GM19351 (cell line): ENCODE data around the gene SMOC2.

Source experiments
- ATAC-seq: cut with Tn5 transposase; IDR thresholded peaks from one replicate; pipeline ENCODE4 v1.9.1; 2021; ENCODE audit warnings: mild to moderate bottlenecking, moderate library complexity; ENCODE audit not compliant: unreplicated experiment

The SMOC2 gene

DNA sequence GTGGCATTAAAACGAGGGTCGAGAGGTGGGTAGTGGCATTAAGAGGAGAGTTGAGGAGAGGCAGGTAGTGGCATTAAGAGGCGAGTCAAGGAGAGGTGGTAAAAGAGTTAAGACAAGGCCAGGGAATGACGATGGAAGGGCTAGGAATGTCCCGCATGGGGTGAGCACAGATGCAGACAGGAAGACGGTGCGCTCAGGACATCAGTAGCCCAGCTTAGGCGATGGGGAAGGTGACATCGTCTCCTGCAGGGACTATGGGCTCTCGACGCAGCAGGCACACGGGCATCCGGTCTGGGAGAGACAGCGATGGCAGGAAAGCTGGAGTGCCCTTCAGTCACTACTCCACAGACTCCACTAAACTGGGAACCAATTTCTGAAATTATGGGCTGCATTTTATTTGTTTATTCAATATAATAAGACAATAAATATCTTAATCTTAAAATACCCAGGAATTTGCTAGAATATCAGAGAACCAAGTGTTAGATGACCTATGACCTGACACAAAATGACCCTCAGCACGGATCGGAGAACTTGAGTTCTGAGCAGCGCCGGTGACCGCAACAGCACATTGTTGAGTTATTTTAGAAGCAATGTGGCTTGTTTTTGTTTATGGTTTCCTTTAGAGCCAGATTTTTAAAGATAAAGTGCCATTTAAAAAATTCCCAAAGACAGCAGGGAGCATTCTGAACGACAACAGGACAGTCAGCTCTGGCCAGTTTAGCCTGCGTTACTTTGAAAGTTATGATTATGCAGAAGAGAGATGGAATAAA, 177.7 kb downstream of the SMOC2 start:
- no peak for ATAC-seq

DNA sequence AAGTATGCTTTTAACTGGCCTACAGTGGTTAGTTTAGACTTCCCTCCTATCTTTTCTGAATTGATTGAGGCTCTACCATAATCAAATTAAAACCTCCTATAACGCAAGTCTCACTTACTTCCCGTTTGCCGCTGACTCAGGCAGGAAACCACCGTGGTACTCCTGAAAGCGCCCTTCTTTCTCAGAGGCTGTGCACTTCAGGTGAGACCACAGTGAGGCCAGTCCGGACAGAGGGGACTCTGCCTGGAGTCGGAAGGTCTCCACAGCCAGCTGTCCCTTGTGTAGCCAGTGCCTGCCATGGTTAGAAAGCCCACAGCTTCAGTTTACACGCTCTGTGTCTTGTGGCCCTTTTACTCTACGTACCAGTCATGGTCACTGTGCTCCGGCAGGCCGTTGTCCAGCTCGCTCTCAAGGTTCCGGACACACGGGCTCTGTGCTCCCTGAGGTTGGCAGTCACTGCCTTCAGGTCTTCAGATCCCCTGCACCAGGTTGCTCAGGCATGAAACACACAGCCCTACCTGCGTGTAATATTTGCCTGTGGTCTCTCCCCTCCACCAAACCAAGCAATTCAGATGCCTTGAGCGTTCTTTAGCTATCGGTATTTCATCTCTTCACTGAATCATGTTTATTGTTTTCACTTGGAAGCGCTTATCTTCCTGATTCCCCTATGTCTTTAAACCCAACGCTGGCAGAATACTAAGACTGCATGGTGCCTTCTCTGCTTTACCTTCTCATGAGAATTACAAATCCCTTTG, 178.8 kb downstream of the SMOC2 start:
- ATAC-seq, result no peak

GRCh38 chr6:168620578-168620977, 179.6 kb downstream of the SMOC2 start:
- ATAC-seq, result no peak

DNA sequence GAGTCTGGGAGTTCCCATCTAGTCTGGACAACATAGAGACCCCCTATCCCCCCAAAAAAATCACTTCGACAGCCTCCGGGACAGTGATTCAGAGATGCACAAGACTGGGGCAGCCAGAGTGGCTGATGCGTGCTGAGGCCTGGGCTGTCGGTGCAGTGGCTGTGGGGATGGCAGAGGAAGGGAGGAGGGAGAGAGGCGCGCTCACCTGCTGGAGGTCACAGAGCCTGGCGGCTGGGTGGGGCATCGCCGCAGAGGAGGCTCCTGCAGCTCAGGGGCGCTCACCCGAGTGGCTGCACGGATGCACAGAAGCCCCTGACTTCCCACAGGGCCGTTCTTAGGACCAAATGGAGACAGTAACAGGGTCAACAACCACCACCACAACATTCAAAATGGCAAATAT, 182.8 kb downstream of the SMOC2 start:
- ATAC-seq, result no peak

GRCh38 chr6:168624540-168624939, 183.6 kb downstream of the SMOC2 start:
- no peak for ATAC-seq

DNA sequence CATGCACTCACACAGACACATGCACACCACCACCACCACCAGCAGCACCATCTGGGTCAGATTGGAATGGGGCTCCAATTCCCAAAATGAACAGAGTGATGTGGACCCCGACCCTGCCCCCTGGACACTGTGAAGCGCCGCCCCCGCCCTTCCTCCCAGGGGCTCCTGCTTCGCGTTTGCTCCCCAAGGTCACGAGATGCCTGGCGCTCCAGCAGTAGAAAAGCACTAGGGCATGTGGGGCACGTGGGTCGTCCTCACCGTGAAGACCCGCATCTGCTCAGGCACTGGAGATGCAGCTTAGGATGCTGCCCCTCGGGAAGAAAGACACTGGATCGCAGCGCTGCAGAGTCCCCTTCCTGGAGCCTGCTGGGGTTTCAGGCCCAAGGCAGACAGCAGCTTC, 184.0 kb downstream of the SMOC2 start:
- no peak for ATAC-seq

DNA sequence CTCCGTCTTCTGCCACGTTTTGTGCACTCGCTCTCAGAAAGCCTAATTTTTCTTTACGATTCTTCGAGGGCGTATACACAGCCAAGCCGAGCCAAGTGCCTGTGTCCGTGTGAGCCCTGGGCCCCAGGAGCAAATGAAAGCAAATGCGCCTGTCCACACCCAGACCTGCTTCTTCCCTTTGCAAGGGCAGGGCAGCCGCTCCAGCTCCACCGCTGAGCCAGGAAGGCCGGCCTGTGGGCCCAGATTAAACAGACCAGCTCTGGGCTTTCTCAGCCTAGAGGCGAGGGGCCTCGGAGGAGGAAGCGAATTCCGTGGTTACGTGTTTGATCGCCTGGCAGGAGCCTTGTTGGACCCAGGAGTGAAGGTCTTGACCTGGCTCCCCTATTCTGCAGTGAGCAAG, 184.6 kb downstream of the SMOC2 start:
- no peak for ATAC-seq

GRCh38 chr6:168626046-168626602, 185.1 kb downstream of the SMOC2 start:
- ATAC-seq, result no peak

GRCh38 chr6:168627506-168628175, 186.7 kb downstream of the SMOC2 start:
- ATAC-seq, result no peak

DNA sequence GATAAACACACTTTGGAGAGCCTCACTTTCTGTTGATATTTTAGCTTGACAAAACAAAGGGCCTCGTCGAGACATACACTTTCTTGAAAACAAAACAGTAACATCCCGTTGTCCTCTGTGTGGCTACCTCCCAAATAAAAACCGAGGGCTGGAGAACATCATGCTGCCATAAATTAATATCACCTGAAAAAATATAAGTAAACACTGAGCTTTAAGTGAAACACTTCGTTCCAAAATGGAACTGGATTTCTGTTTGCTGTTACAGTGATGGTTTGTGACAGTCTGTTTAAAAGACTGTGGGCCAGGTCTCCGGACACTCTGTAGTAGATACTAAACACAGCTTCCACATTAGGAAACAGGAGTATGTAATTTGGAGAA, 187.2 kb downstream of the SMOC2 start:
- no peak for ATAC-seq

DNA sequence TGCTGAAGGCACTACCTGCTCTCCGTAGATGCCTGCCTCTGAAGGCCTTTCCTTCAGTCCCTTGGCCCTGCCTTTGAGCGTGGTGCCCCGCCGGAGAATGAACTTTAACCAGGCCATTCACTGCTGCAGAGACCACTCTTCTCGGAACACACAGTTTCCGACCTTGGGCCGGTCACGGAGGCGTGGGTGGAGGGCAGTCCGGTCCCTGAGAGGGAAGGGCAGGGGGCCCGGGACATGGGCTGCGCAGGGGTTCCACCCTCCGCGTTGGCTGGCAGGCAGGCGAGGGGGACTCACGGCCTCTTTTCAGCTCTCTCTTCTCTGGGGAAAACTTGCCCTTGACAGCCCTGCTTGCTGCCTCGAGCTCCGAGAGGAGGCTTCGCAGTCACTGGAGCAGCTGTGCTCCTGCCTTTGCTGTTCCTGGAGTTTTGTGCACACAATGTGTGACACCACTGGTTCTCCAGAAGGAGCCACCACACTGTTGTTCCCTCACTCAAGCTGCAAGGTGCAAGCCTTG, 187.8 kb downstream of the SMOC2 start:
- no peak for ATAC-seq

- ATAC-seq, result no peak
Measured at GRCh38 chr6:168631564-168631963, 190.6 kb downstream of the SMOC2 start.

GRCh38 chr6:168632694-168633093, 191.7 kb downstream of the SMOC2 start:
- no peak for ATAC-seq

DNA sequence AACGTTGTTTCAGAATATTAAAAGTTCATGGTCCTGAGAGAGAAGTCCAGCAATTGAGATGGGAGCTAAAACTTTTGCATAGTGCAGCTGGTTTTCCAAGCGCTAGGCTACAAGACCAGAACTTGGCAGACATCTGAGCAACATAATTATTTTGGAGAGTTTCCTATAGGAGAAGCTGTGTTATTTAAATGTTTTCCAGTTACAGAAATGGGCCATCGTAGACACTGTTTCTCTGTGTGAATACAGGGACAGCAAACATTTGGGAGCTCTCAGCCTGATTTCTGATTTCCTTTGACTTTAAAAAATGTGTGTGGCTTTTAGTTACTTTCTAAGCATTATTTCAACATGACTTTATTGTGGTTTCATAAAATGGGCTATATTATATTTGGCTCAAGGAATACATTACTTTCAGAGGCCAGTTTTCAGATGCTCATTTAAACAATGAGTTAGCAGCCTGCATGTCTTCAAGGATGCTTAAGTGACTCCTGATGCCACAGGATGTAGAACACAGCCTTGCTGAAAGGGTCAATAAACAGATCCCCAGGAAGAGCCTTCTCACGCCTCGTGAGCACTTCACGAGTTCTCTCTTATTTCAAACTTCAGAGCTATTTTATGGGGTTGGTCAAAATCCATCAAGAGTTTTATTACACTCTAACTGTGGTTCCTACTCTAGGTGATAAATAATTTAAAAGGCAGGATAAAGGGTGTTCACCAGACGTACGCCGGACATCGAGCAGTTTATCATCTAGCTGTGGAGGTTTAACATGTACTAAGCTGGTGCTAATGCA, 193.8 kb downstream of the SMOC2 start:
- no peak for ATAC-seq

DNA sequence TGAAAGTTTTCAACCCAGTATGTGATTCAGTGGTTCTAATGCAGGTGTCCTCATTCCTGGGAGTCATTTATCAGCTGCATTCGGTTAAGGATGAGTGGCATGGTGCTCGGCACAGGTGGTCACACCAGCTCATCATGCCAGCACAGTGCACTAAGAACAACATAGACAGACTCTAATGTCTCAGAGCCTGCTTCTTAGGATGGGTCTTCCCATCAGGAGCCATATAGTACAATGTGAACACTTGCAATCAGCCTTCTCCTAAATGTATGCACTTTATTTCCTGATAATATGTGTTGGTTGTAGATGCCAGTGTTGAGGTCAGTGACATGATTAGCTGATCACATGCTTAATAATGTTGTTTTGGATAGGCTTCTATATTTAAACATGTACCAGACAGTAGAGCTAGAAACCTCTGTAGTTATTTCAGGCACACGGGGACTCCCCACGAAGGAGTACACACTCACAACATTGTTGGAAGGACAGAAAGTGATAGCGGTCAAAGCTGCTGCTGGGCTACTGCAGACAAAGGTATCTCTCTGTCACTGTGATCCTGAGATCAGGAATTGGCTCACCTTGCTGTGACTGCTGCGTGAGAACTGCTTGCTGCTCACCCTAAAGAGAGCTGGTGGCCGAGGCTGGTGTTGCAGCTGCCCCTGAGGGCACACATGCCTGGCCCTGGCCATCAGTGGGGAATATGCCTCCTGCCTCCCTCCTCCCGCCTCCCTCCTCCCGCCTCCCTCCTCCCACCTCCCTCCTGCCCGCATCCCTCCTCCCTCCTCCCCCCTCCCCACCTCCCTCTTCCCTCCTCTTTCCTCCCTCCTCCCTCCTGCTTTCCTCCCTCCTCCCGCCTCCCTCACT, 195.4 kb downstream of the SMOC2 start:
- ATAC-seq, result no peak

DNA sequence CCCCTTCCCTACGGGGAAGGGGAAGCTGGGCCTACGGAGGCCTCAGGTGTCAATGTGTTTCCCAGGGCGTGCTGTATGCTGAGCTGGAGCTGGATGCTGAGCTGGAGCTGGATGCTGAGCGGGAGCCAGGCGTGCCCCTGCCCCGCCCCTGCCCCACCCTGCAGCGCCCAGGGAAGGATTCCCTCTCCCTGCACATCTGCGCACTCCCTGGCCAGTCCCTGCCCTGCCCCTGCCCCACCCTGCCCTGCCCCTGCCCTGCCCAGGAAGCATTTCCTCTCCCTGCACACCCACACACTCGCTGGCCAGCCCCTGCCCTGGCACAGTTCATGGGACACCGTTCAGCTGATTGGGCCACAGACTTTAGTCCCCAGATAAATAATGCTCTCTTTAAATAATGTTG, 196.8 kb downstream of the SMOC2 start:
- no peak for ATAC-seq

DNA sequence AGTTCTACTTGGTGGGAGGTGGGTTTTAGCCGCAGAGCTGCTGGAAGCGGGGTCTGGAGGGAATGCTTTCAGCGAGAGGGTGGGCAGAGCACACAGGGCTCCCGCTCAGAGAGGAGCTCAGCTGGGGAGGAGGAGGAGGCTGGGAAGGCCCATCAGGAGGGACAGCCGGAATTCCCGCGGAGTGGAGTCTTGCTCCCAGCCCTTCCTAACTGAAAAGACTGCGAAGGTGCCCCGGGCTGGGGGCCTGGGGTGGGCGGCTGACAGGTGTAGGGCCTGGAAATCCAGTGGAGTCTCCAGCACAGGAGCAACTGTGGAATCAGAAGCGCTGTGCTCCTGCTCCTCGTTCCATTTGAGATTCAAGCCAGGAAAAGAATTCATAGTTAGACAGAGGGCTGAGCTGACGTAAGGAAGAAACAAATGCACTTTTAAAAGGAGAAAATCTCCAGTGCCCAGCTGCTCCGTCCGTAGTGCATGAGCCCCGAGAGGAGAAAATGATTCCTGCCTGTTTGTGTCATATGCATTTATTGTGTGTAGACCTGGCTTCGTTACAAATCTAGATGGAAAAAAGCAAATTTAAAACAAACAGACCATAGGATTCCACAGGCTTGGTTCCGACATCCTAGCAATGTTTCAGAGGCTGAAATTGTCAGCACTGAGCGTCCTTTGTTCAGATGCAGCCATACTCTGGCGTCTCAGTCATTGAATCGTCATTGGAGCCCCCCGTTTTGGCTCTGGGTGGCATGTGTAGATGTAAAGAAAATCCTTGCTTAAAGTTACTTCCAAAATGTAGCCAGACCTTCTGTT, 197.7 kb downstream of the SMOC2 start:
- no peak for ATAC-seq

DNA sequence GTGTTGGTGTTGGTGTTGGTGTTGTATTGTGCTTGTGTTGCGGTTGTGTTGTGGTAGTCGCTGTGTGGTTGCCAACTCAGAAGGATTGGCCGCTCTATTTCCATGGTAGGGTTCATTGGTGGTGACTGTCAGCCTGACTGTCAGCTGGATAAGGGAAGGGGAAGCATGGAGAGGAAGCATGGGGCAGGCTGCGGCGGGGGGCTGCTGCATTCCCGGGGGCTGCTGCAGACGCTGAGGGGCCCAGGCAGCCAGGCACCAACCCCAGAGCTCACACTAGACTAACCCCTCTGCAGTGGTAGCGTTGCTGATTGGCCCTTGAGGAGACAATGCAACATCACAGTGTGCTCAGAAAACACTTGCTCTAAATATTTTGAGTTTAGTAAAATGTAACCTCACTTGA, 199.2 kb downstream of the SMOC2 start:
- ATAC-seq, result no peak

- ATAC-seq, result no peak
Measured at GRCh38 chr6:168640768-168641167, 199.8 kb downstream of the SMOC2 start.
